Measurements from ENCODE around the gene GAL3ST2.
"Not testable (repeated sequence)": the region's sequence is repeated elsewhere in the genome, so short reads cannot be mapped to it uniquely, and the experiment has no call there.

DNA sequence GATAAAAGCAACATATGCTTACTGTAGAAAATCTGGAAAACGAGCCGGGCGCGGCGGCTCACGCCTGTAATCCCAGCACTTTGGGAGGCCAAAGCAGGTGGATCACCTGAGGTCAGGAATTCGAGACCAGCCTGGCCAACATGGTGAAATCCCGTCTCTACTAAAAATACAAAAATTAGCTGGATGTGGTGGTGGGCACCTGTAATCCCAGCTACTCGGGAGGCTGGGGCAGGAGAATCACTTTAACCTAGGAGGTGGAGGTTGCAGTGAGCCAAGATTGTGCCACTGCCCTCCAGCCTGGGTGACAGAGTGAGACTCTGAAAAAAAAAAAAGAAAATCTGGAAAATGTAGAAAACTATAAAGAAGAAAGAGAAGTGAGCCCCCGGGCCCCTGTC, 41.2 kb downstream of the GAL3ST2 start:
- TF ChIP-seq, protein P1, sequence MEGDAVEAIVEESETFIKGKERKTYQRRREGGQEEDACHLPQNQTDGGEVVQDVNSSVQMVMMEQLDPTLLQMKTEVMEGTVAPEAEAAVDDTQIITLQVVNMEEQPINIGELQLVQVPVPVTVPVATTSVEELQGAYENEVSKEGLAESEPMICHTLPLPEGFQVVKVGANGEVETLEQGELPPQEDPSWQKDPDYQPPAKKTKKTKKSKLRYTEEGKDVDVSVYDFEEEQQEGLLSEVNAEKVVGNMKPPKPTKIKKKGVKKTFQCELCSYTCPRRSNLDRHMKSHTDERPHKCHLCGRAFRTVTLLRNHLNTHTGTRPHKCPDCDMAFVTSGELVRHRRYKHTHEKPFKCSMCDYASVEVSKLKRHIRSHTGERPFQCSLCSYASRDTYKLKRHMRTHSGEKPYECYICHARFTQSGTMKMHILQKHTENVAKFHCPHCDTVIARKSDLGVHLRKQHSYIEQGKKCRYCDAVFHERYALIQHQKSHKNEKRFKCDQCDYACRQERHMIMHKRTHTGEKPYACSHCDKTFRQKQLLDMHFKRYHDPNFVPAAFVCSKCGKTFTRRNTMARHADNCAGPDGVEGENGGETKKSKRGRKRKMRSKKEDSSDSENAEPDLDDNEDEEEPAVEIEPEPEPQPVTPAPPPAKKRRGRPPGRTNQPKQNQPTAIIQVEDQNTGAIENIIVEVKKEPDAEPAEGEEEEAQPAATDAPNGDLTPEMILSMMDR (IDR thresholded peaks at IDR 0.05), result not testable (repeated sequence)
- not testable (repeated sequence) for TF ChIP-seq POLR2A (IDR thresholded peaks at IDR 0.05); EP300 (IDR thresholded peaks at IDR 0.05; ENCODE audit: low read depth)
